BJ (cell line): ENCODE results near the gene EYA4. TPM values are rescaled to one million over a fixed set of nuclear protein-coding genes. Genes with fewer than 3 reads are reported as not detected.

Experiments
- CTCF ChIA-PET: fragments of 350-600 bp; formaldehyde crosslinking; extraction: SDS; loops from one replicate; lab custom pipeline; 2021; ENCODE audit warnings: antibody characterized with exemption, inconsistent platforms; lab: Yijun Ruan, JAX
- POLR2A ChIA-PET: fragments of 300-600 bp; sonication (Branson Sonifier 250); formaldehyde crosslinking; extraction: SDS; loops from one replicate; lab custom pipeline; 2021; ENCODE audit warnings: antibody characterized with exemption; lab: Charles Lee
- DNase-seq: peaks from one replicate; pipeline ENCODE4 v3.0.0-alpha.2; 2011; ENCODE audit warnings: low read depth
- H3K27me3 ChIP-seq: 2 replicates; pipeline ENCODE4 v1.6.0; 2011; ENCODE audit warnings: low read length; ENCODE audit not compliant: control insufficient read depth, insufficient read depth
- H3K36me3 ChIP-seq: 2 replicates; pipeline ENCODE4 v1.5.1; 2011; ENCODE audit warnings: low read length; ENCODE audit not compliant: control insufficient read depth, insufficient read depth
- H3K4me3 ChIP-seq: 2 replicates; pipeline ENCODE4 v1.5.1; 2011; ENCODE audit warnings: low read depth, mild to moderate bottlenecking, control low read depth, low read length
- polyA plus RNA-seq: library from polyadenylated mRNA; depleted of rRNA; stranded (reverse); fragments of >200 nt; gene quantifications from 2 replicates; pipeline ENCODE4 v1.2.3, GENCODE V29; 2011
- TF ChIP-seq, protein P1 (sequence below): IDR thresholded peaks from 2 replicates; pipeline ENCODE4 v1.5.1; 2011; ENCODE audit warnings: low read depth, mild to moderate bottlenecking, control low read depth, inconsistent platforms, low read length, moderate library complexity; ENCODE audit not compliant: insufficient read depth

Gene EYA4
- polyA plus RNA-seq, 1 experiment: 0.32 TPM

DNA sequence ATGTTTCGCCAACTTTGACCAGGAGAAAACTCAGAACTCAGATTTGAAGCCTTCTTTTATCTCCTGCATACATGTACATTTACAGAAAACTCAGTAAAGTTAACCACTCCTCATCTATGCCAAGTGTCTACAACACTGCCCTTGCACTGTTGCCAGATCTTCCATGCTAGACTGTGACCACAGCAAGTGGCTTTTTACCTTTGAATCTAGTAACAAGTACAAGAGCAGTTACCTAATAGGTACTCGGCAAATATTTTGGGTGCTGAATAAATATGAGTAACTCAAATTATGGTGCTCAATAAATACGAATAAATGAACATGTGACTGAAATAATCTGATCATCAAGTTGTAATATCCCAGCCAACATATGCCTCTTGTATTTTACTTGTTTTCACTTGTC lies 184.9 kb downstream of the EYA4 start:
- TF ChIP-seq, protein P1, sequence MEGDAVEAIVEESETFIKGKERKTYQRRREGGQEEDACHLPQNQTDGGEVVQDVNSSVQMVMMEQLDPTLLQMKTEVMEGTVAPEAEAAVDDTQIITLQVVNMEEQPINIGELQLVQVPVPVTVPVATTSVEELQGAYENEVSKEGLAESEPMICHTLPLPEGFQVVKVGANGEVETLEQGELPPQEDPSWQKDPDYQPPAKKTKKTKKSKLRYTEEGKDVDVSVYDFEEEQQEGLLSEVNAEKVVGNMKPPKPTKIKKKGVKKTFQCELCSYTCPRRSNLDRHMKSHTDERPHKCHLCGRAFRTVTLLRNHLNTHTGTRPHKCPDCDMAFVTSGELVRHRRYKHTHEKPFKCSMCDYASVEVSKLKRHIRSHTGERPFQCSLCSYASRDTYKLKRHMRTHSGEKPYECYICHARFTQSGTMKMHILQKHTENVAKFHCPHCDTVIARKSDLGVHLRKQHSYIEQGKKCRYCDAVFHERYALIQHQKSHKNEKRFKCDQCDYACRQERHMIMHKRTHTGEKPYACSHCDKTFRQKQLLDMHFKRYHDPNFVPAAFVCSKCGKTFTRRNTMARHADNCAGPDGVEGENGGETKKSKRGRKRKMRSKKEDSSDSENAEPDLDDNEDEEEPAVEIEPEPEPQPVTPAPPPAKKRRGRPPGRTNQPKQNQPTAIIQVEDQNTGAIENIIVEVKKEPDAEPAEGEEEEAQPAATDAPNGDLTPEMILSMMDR: no peak
- CTCF ChIA-PET: no interaction called here
- H3K4me3 ChIP-seq: no peak overlapping the region

GRCh38 chr6:133428295-133428694 lies 187.1 kb downstream of the EYA4 start:
- DNase-seq: no peak
- H3K27me3 ChIP-seq: no peaks in the 10 kb centered on the region
- H3K36me3 ChIP-seq: no peaks in the 10 kb centered on the region
- POLR2A ChIA-PET: no interaction called here
- H3K4me3 ChIP-seq: no peak overlapping the region
- TF ChIP-seq, protein P1: no peak
- CTCF ChIA-PET: no interaction called here

More for the DNA sequence above, 184.9 kb downstream of the EYA4 start:
- no peaks in the 10 kb centered on the region for H3K36me3 ChIP-seq
- POLR2A ChIA-PET: no interaction called here
- H3K27me3 ChIP-seq: no peaks in the 10 kb centered on the region
- DNase-seq: no peak

DNA sequence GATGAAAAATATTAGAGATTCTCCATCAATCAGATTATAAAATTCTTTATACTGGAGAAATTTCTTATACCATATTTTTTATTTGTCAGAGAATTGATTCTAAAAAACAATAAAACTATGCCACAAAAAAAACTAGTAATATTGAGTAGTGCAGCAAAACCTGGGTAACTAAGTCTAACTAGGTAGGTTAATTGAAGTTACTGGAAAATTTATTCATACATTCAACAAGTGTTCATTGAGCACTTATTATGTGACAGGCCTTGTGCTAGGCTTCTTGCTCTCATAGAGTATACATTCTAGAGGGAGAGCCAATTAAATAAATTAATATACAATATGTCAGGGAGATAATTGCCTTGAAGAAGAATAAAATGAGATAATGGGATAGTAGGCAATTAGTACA lies 189.4 kb downstream of the EYA4 start:
- ChIA-PET CTCF (no interaction called here), POLR2A (no interaction called here)
- no peaks in the 10 kb centered on the region for H3K36me3 ChIP-seq
- H3K4me3 ChIP-seq: no peak overlapping the region
- DNase-seq: no peak
- TF ChIP-seq, protein P1: no peak
- no peaks in the 10 kb centered on the region for H3K27me3 ChIP-seq

GRCh38 chr6:133431031-133431430 lies 189.9 kb downstream of the EYA4 start:
- Histone ChIP-seq H3K36me3 (no peaks in the 10 kb centered on the region), H3K27me3 (no peaks in the 10 kb centered on the region), H3K4me3 (no peak overlapping the region)
- ChIA-PET CTCF (interaction anchor here (0.6 kb wide), 1 partner anchor 79 kb away, joined by 3 read pairs; no protein-coding TSS in a partner anchor), POLR2A (no interaction called here)
- DNase-seq: no peak
- TF ChIP-seq, protein P1: no peak

GRCh38 chr6:133432021-133432989 lies 191.1 kb downstream of the EYA4 start:
- Histone ChIP-seq H3K27me3 (no peaks in the 10 kb centered on the region), H3K36me3 (no peaks in the 10 kb centered on the region), H3K4me3 (no peak overlapping the region)
- ChIA-PET CTCF (no interaction called here), POLR2A (no interaction called here)
- TF ChIP-seq, protein P1: no peak
- no peak for DNase-seq
